ENCODE data around the gene CAMTA2.

CAMTA2 gene

DNA sequence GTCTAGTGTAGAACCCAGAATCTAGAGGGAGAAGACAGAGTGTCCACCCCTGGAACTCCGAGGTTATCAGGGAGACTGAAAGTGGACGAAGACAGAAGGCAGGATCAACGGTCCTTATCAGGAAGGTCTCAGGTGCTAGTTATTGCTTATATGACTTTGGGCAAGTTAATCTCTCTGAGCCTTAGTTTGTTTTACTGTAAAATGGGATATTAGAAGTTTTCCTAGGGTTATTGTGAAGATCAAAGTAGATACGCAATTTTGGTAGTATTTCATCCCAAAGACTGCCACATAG lies 46.2 kb downstream of the CAMTA2 start:
- TF ChIP-seq, protein P1, sequence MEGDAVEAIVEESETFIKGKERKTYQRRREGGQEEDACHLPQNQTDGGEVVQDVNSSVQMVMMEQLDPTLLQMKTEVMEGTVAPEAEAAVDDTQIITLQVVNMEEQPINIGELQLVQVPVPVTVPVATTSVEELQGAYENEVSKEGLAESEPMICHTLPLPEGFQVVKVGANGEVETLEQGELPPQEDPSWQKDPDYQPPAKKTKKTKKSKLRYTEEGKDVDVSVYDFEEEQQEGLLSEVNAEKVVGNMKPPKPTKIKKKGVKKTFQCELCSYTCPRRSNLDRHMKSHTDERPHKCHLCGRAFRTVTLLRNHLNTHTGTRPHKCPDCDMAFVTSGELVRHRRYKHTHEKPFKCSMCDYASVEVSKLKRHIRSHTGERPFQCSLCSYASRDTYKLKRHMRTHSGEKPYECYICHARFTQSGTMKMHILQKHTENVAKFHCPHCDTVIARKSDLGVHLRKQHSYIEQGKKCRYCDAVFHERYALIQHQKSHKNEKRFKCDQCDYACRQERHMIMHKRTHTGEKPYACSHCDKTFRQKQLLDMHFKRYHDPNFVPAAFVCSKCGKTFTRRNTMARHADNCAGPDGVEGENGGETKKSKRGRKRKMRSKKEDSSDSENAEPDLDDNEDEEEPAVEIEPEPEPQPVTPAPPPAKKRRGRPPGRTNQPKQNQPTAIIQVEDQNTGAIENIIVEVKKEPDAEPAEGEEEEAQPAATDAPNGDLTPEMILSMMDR (conservative IDR thresholded peaks at IDR 0.05; ENCODE audit: low read depth, low read length), result no peak
- no peak for DNase-seq (ENCODE audit: low read depth)
- peak overlapping the region; percentile 93 for H3K4me3 ChIP-seq (ENCODE audit: low read depth, low read length)

DNA sequence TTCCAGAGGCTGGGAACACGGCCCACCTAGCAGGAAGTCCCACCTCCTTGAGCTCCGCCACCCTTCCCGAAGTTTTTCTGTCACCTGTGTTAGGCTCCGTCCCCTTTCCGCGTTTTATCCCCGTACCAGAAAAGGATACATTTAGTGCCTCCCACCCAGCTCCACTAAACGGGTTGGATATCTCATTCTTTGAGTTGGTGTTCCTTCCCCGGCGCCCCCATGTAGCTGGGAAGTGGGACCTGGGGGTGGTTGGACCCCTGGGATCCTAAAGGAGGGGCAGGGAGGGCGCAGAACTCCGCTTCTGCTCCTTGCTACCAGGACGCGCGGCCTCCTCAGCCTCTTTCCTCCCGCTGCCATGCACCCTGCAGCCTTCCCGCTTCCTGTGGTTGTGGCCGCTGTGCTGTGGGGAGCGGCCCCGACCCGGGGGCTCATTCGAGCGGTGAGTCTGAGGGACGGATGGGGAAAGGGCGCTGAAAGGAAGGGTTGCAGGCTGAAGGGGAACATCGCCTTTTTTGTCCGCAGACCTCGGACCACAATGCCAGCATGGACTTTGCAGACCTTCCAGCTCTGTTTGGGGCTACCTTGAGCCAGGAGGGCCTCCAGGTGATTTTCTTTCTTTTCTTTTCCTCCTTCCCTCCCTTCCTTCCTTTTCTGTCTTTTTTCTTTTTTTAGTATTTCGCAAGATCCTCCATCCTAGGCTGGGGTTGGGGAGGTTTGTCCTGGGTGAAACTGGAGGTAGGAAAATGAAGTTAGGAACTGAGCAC lies 46.7 kb downstream of the CAMTA2 start:
- TF ChIP-seq, protein P1 (conservative IDR thresholded peaks at IDR 0.05; ENCODE audit: low read depth, low read length), result no peak
- H3K4me3 ChIP-seq (ENCODE audit: low read depth, low read length), result peak overlapping the region; percentile 93

DNA sequence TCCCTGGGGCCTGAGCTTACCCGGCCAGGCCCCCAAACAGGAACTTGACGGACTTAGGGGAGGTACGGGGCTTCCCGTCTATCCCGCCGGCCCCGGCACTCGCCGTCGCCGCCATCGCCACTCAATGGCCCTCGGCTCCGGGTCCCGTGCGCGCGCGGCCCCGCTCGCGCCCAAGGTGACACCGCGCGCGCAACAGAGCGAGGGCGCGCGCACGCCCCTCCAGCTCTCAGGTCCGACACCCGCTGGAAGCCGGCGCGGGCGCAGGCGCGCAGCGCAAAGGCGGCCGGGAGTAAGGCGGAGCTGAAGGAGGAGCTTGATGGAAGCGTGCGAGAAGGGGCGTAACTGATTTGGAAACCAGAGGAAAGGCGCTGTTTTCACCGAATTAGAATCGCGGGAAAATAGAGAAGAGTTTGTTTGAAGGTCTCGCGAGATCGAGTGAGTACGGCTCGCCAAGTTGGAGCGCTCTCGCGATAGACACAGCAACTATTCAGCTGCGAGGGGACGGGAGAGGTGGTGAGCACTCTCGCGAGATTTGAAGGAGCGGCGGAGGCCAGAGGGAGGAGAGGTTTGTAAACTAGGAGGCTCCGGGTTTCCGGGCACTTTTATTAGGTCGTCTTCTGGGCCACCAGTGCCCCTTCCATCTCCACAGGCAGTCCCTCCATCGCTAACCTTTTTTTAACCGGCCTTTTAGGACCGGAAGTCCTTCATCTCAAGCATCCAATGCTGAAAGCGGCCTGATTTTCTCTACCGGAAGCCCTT lies 47.5 kb downstream of the CAMTA2 start, which contains the start of the genes RNF167 and SLC25A11:
TSS of gene RNF167 (plus strand) at position 473 of the 759 bp plus-strand sequence. CDS start 642 bp downstream, outside the sequence.
TSS of gene SLC25A11 (minus strand) at position 251 of the 759 bp plus-strand sequence. CDS start at position 115, 136 bp downstream.
- peak; percentile 100 for DNase-seq (ENCODE audit: low read depth)
- H3K4me3 ChIP-seq (ENCODE audit: low read depth, low read length), result peak within 1 kb of the TSS; percentile 93
- TF ChIP-seq, protein P1 (conservative IDR thresholded peaks at IDR 0.05; ENCODE audit: low read depth, low read length), result no peak

More for the DNA sequence above, 46.7 kb downstream of the CAMTA2 start:
- no peak for DNase-seq (ENCODE audit: low read depth)

DNA sequence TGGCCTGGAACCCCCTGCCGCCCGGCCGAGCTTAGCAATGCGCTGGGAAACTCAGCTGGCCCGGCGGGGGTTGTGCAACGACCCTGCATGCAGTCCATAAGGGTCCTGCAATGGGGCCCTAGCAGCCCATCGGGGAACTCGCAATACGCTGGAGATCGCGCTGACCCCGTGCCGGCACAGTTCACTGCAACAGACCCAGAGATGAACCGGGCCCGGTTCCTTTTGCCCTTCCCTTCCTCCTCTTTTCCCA lies 48.0 kb downstream of the CAMTA2 start:
- DNase-seq (ENCODE audit: low read depth), result peak; percentile 32
- peak overlapping the region; percentile 93 for H3K4me3 ChIP-seq (ENCODE audit: low read depth, low read length)
- TF ChIP-seq, protein P1 (conservative IDR thresholded peaks at IDR 0.05; ENCODE audit: low read depth, low read length), result no peak

DNA sequence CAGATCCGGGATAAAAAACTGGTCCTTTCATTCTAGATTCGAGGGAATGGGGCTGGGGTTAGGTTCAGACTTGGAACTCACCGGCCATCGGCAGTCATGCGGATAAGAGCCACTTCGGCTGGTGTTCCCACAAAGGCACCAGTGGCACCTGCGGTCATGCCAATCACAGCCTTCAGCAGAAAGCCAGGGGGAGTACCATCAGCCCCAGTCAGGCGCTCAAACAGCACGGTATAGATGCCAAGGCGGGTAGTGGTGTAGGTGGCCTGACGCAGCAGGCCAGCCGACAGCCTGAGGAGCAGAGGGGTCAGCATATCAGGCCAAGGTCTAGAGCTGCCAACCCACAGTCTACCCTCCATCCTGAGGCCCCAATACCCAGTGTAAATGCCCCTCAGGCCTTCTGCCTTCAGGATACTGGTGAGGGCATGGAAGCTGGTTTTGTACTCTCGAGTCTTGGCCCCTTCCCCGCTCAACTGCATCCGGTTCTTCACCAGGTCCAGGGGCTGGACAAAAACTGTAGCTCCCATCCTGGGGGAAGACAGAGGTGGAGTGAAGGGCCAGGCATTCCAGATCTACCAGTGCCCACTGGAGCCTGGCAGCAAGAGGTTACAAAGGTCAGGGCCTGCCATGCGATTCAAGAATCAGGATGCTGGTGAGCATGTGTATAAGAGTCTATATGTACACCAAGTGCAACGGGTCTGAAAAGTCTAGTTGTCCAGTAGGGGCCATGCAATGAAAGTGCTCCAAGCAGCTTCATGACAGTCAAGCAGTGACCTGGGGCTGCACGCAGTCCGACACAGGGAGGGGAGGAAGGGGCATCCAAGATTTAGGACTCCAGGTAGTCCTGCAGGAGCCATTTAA lies 48.6 kb downstream of the CAMTA2 start:
- H3K4me3 ChIP-seq (ENCODE audit: low read depth, low read length), result peak overlapping the region; percentile 93
- peak; percentile 26 for DNase-seq (ENCODE audit: low read depth)
- TF ChIP-seq, protein P1 (conservative IDR thresholded peaks at IDR 0.05; ENCODE audit: low read depth, low read length), result peak; percentile 0

DNA sequence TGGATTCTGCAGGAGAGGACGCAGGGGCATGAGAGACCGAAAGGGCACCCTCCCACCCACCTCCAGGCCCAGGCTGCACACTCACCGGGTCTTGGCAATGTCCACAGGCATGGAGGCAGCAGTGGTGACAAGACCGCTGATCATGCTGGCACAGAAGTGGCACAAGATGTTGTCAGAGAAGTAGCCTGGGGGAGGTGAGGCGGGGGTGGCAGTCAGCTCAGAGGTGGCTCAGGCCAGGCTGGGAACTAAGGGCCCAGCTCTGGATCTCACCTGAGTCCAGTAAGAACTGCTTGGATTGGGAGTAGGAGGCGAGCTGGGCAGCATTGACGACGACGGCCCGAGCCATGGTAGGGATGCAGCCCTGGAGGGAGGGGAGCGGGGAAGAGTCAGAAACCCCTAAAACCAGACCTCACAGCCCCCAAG lies 49.4 kb downstream of the CAMTA2 start:
- H3K4me3 ChIP-seq (ENCODE audit: low read depth, low read length), result no peak overlapping the region
- TF ChIP-seq, protein P1 (conservative IDR thresholded peaks at IDR 0.05; ENCODE audit: low read depth, low read length), result no peak
- no peak for DNase-seq (ENCODE audit: low read depth)

Data from choroid plexus epithelial cell (primary cell).